ENCODE data around the gene LIN7B.
A peak's percentile ranks its signal among the peaks of the same experiment; 100 is the strongest.

The LIN7B gene

DNA sequence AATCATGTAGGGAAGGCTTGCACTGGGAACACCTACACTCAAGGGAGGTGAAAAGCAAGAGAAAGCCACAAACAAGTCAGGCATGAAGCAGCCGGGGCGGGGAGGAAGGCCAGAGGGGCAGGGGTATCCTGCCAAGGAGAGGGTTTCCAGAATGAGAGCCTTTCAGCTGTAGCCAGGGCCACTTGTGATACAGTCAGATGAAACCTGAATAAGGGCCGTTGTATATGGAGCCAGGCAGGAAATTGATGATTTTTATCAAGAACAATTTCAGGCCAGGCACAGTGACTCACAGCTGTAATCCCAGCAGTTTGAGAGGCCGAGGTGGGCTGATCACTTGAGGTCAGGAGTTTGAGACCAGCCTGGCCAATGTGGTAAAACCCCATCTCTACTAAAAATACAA is 47.8 kb downstream of the LIN7B start:
- H3K27ac ChIP-seq (ENCODE audit: extremely low read depth, low read depth, low read length): no peak overlapping the region

DNA sequence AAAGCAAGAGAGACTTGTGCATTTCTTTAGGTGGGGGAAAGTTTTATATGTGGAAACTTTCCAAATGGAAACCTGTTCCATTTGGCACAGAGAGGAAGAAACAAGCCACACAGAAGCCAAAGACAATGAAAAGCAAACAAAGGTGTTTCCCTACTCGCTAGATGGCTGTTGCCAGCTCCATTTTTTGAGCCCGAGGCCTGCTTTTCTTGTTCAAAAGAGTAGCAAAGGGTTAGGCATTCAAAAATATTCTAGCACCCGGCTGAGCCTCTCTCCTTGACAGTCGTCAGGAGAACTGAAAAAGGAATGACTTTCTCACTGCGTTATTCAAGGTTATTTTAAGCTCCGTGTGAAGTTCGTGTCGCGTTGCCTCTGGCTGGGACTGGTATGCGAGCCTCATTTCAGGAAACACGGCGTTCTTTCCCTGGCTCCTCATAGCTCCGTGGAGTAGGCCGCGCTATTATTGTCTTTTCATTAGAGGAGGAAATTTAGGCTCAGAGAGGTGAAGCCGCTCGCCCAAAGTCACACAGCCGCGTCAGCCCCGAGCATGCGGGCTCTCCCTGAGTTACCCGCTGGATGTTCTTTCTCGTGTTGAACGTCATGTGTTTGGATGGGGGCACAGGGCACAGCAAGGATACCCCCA is 51.1 kb downstream of the LIN7B start:
- ChIA-PET CTCF (interaction anchor here (0.7 to 2.8 kb wide), 5 partner anchors 19 to 395 kb away, joined by 3 to 14 read pairs (median 4); no protein-coding TSS in a partner anchor), POLR2A (no interaction called here)
- H3K4me1 ChIP-seq (ENCODE audit: control insufficient read depth, insufficient read depth, low read length): no peaks in the 10 kb centered on the region
- TF ChIP-seq, protein P1, sequence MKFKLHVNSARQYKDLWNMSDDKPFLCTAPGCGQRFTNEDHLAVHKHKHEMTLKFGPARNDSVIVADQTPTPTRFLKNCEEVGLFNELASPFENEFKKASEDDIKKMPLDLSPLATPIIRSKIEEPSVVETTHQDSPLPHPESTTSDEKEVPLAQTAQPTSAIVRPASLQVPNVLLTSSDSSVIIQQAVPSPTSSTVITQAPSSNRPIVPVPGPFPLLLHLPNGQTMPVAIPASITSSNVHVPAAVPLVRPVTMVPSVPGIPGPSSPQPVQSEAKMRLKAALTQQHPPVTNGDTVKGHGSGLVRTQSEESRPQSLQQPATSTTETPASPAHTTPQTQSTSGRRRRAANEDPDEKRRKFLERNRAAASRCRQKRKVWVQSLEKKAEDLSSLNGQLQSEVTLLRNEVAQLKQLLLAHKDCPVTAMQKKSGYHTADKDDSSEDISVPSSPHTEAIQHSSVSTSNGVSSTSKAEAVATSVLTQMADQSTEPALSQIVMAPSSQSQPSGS (tag by site-specific recombination; IDR thresholded peaks at IDR 0.05; ENCODE audit: low read depth): no peak
- no peak for TF ChIP-seq ZNF221 (tag by site-specific recombination; IDR thresholded peaks at IDR 0.05; ENCODE audit: borderline replicate concordance)
- TF ChIP-seq ZNF768 (tag by site-specific recombination; IDR thresholded peaks at IDR 0.05): peak; percentile 74; the same call in 1 of the 2 replicates
- peak; percentile 82 for TF ChIP-seq PRDM1 (tag by site-specific recombination; IDR thresholded peaks at IDR 0.05)
- no peak overlapping the region for H3K27ac ChIP-seq (ENCODE audit: extremely low read depth, low read depth, low read length)
- H3K4me3 ChIP-seq (ENCODE audit: low read depth, low read length): no peak overlapping the region
- H3K9me3 ChIP-seq (ENCODE audit: control insufficient read depth, insufficient read depth, low read depth, low read length): no peaks in the 10 kb centered on the region
- H3K36me3 ChIP-seq (ENCODE audit: control insufficient read depth in 2 of 2, insufficient read depth in 1 of 2, low read length in 2 of 2): no peaks in the 10 kb centered on the region

More for the DNA sequence above, 47.8 kb downstream of the LIN7B start:
- no peak for TF ChIP-seq KLF7 (tag by site-specific recombination; IDR thresholded peaks at IDR 0.05; ENCODE audit: borderline replicate concordance)
- TF ChIP-seq, protein P2, sequence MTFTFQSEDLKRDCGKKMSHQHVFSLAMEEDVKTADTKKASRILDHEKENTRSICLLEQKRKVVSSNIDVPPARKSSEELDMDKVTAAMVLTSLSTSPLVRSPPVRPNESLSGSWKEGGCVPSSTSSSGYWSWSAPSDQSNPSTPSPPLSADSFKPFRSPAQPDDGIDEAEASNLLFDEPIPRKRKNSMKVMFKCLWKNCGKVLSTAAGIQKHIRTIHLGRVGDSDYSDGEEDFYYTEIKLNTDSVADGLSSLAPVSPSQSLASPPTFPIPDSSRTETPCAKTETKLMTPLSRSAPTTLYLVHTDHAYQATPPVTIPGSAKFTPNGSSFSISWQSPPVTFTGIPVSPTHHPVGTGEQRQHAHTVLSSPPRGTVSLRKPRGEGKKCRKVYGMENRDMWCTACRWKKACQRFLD (tag by site-specific recombination; IDR thresholded peaks at IDR 0.05): no peak
- TF ChIP-seq YY1 (tag by site-specific recombination; IDR thresholded peaks at IDR 0.05): no peak
- no peak for TF ChIP-seq ZNF239 (tag by site-specific recombination; IDR thresholded peaks at IDR 0.05)
- TF ChIP-seq, protein P3, sequence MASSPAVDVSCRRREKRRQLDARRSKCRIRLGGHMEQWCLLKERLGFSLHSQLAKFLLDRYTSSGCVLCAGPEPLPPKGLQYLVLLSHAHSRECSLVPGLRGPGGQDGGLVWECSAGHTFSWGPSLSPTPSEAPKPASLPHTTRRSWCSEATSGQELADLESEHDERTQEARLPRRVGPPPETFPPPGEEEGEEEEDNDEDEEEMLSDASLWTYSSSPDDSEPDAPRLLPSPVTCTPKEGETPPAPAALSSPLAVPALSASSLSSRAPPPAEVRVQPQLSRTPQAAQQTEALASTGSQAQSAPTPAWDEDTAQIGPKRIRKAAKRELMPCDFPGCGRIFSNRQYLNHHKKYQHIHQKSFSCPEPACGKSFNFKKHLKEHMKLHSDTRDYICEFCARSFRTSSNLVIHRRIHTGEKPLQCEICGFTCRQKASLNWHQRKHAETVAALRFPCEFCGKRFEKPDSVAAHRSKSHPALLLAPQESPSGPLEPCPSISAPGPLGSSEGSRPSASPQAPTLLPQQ (tag by site-specific recombination; IDR thresholded peaks at IDR 0.05): no peak
- TF ChIP-seq, protein P1 (tag by site-specific recombination; IDR thresholded peaks at IDR 0.05; ENCODE audit: low read depth): no peak
- TF ChIP-seq, protein P4, sequence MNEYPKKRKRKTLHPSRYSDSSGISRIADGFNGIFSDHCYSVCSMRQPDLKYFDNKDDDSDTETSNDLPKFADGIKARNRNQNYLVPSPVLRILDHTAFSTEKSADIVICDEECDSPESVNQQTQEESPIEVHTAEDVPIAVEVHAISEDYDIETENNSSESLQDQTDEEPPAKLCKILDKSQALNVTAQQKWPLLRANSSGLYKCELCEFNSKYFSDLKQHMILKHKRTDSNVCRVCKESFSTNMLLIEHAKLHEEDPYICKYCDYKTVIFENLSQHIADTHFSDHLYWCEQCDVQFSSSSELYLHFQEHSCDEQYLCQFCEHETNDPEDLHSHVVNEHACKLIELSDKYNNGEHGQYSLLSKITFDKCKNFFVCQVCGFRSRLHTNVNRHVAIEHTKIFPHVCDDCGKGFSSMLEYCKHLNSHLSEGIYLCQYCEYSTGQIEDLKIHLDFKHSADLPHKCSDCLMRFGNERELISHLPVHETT (tag by site-specific recombination; IDR thresholded peaks at IDR 0.05): no peak
- no peak for TF ChIP-seq ZNF423 (tag by site-specific recombination; IDR thresholded peaks at IDR 0.05)
- TF ChIP-seq ZNF280C (tag by site-specific recombination; IDR thresholded peaks at IDR 0.05): no peak
- no peak for TF ChIP-seq ZNF548 (tag by site-specific recombination; IDR thresholded peaks at IDR 0.05)
- no peak for TF ChIP-seq ZNF19 (tag by site-specific recombination; IDR thresholded peaks at IDR 0.05; ENCODE audit: low read depth)
- no peak for TF ChIP-seq HOXC10 (CRISPR knock-in tag; IDR thresholded peaks at IDR 0.05)
- no peak for TF ChIP-seq ZSCAN23 (tag by site-specific recombination; IDR thresholded peaks at IDR 0.05)
- TF ChIP-seq ZNF10 (tag by site-specific recombination; IDR thresholded peaks at IDR 0.05): no peak
- Histone ChIP-seq H3K9me3 (ENCODE audit: control insufficient read depth, insufficient read depth, low read depth, low read length) (no peaks in the 10 kb centered on the region), H3K36me3 (ENCODE audit: control insufficient read depth in 2 of 2, insufficient read depth in 1 of 2, low read length in 2 of 2) (no peaks in the 10 kb centered on the region), H3K4me3 (ENCODE audit: low read depth, low read length) (no peak overlapping the region), H3K4me1 (ENCODE audit: control insufficient read depth, insufficient read depth, low read length) (peaks cover 7% of the 10 kb centered on the region)
- ChIA-PET POLR2A (interaction anchor here (1.2 kb wide), 1 partner anchor 11 kb away, joined by 3 read pairs; no protein-coding TSS in a partner anchor), CTCF (interaction anchor here (0.6 to 2.1 kb wide), 7 partner anchors 13 to 319 kb away, joined by 3 to 8 read pairs (median 4); partner anchors contain the start of gene RUVBL2)

Measured in HEK293 (cell line).